GM23338 (cell line): Measurements from ENCODE around the gene FMO1. TPM values are rescaled to one million over a fixed set of nuclear protein-coding genes. Genes with fewer than 3 reads are reported as not detected.
A peak's percentile ranks its signal among the peaks of the same experiment; 100 is the strongest.
"Not testable (repeated sequence)": the region's sequence is repeated elsewhere in the genome, so short reads cannot be mapped to it uniquely, and the experiment has no call there.

Source experiments
- ATAC-seq: fragments of 200-7000 bp; cut with Tn5 transposase; 3 replicates; pipeline ENCODE4 v1.9.1; 2020
- DNase-seq: peaks from one replicate; pipeline ENCODE4 v3.0.0-alpha.2; 2015; ENCODE audit warnings: low spot score
- H2AFZ ChIP-seq: fragments of 200-600 bp; sonication (generic); 2 replicates; pipeline ENCODE4 v1.8.0; 2016; ENCODE audit warnings: antibody characterized with exemption, mild to moderate bottlenecking, moderate library complexity
- H3F3A ChIP-seq: fragments of 200-600 bp; sonication (generic); replicated peaks from 2 replicates; pipeline ENCODE4 v1.8.0; 2017; ENCODE audit warnings: antibody characterized with exemption, mixed run types, low read depth
- H3K27ac ChIP-seq: fragments of 200-600 bp; sonication (generic); 2 replicates; pipeline ENCODE4 v1.6.1; 2016; ENCODE audit warnings: low read depth
- H3K27me3 ChIP-seq: fragments of 200-600 bp; sonication (generic); 2 replicates; pipeline ENCODE4 v1.8.0; 2016; ENCODE audit warnings: mild to moderate bottlenecking, mixed run types, moderate library complexity; ENCODE audit not compliant: insufficient read depth
- H3K36me3 ChIP-seq: fragments of 200-600 bp; sonication (generic); 2 replicates; pipeline ENCODE4 v1.8.0; 2016; ENCODE audit warnings: mild to moderate bottlenecking; ENCODE audit not compliant: insufficient read depth
- H3K4me1 ChIP-seq: fragments of 200-600 bp; sonication (generic); 2 replicates; pipeline ENCODE4 v1.8.0; 2016; ENCODE audit warnings: mild to moderate bottlenecking, moderate library complexity; ENCODE audit not compliant: insufficient read depth
- H3K4me2 ChIP-seq: fragments of 200-600 bp; sonication (generic); 2 replicates; pipeline ENCODE4 v1.7.1; 2017; ENCODE audit warnings: mixed run types
- H3K4me3 ChIP-seq: fragments of 200-600 bp; sonication (generic); 2 replicates; pipeline ENCODE4 v1.6.1; 2016; ENCODE audit warnings: mixed run types
- H3K79me2 ChIP-seq: fragments of 200-600 bp; sonication (generic); replicated peaks from 2 replicates; pipeline ENCODE4 v1.8.0; 2017; ENCODE audit warnings: mild to moderate bottlenecking; ENCODE audit not compliant: insufficient read depth
- H3K9me2 ChIP-seq: fragments of 200-600 bp; sonication (generic); 2 replicates; pipeline ENCODE4 v1.8.0; 2017; ENCODE audit not compliant: insufficient read depth
- H4K20me1 ChIP-seq: fragments of 200-600 bp; sonication (generic); replicated peaks from 2 replicates; pipeline ENCODE4 v1.8.0; 2017; ENCODE audit warnings: mild to moderate bottlenecking; ENCODE audit not compliant: insufficient read depth
- H3K27ac Mint-ChIP-seq: 2 replicates; pipeline ENCODE4 v1.8.0; 2020; ENCODE audit warnings: inconsistent platforms, mild to moderate bottlenecking, moderate library complexity, mixed read lengths
- H3K27me3 Mint-ChIP-seq: 3 replicates; pipeline ENCODE4 v1.8.0; 2022; ENCODE audit warnings: low read depth, mild to moderate bottlenecking, moderate library complexity, mixed read lengths, inconsistent platforms; ENCODE audit not compliant: insufficient read depth, poor library complexity
- H3K36me3 Mint-ChIP-seq: 3 replicates; pipeline ENCODE4 v1.8.0; 2021; ENCODE audit warnings: low read depth, mild to moderate bottlenecking, inconsistent platforms, moderate library complexity, mixed read lengths
- H3K4me1 Mint-ChIP-seq: 3 replicates; pipeline ENCODE4 v1.8.0; 2020; ENCODE audit warnings: mild to moderate bottlenecking, inconsistent platforms, mixed read lengths
- H3K4me3 Mint-ChIP-seq: 3 replicates; pipeline ENCODE4 v1.8.0; 2021; ENCODE audit warnings: moderate library complexity, mild to moderate bottlenecking, inconsistent platforms, mixed read lengths
- H3K9me3 Mint-ChIP-seq: 3 replicates; pipeline ENCODE4 v1.8.0; 2020; ENCODE audit warnings: moderate library complexity, mild to moderate bottlenecking, inconsistent platforms, mixed read lengths
- EZH2 ChIP-seq: fragments of 200-600 bp; sonication (generic); IDR thresholded peaks from one replicate; pipeline ENCODE4 v1.8.0; 2017; ENCODE audit warnings: antibody characterized with exemption, mild to moderate bottlenecking, low read depth; ENCODE audit not compliant: unreplicated experiment
- NANOG ChIP-seq: IDR thresholded peaks from 2 replicates; pipeline ENCODE4 v1.6.1; 2016; ENCODE audit warnings: antibody characterized with exemption, borderline replicate concordance
- ZNF462 ChIP-seq: fragments of 250-450 bp; sonication (Bioruptor Pico); IDR thresholded peaks from 2 replicates; pipeline ENCODE4 v1.5.0; 2020; ENCODE audit warnings: mild to moderate bottlenecking, moderate library complexity
- polyA plus RNA-seq: library from polyadenylated mRNA; unstranded; fragments of >200 nt; fragmentation: Nextera tagmentation; extraction: Ambion mirVana; gene quantifications from 2 replicates; pipeline ENCODE4 v1.2.1, GENCODE V29; 2016
- total RNA-seq: library from RNA; depleted of rRNA; stranded (reverse); fragments of >200 nt; shearing (Covaris generic); gene quantifications from 2 replicates; pipeline ENCODE4 v1.2.3, GENCODE V29; 2014

Gene FMO1
- total and polyA plus RNA-seq, 2 experiments from 2014 or later, result 0.19 TPM; not detected in 1

GRCh38 chr1:171222936-171223335 lies 25.4 kb upstream of the FMO1 start:
- ATAC-seq (no peak), DNase-seq (peak; percentile 57)
- no peaks in the 10 kb centered on the region for H3K36me3 ChIP-seq
- no peaks in the 10 kb centered on the region for H3K27me3 ChIP-seq
- Mint-ChIP-seq H3K36me3 (peaks cover 10% of the 10 kb centered on the region; the same call in 2 of the 3 replicates), H3K4me1 (peaks cover 51% of the 10 kb centered on the region), H3K4me3 (0 out of 3 replicates have a peak overlapping the region, but pooled peaks have one; percentile 2), H3K9me3 (peaks cover 17% of the 10 kb centered on the region), H3K27ac (peak overlapping the region; percentile 71; the same call in 1 of the 2 replicates), H3K27me3 (peaks cover 2% of the 10 kb centered on the region)
- no peaks in the 10 kb centered on the region for H3K9me2 ChIP-seq
- H3K4me3 ChIP-seq, result no peak overlapping the region
- peaks cover 45% of the 10 kb centered on the region for H3K4me1 ChIP-seq
- no peak overlapping the region for H2AFZ ChIP-seq
- H3F3A ChIP-seq, result no peaks in the 10 kb centered on the region
- H4K20me1 ChIP-seq, result no peaks in the 10 kb centered on the region
- H3K27ac ChIP-seq, result no peak overlapping the region
- TF ChIP-seq ZNF462 (CRISPR knock-in tag), result no peak; the same call in 1 of the 2 replicates
- no peak for TF ChIP-seq EZH2
- TF ChIP-seq NANOG, result 0 out of 2 replicates have a peak, but pooled peaks have one; percentile 43
- peak overlapping the region; percentile 69 for H3K4me2 ChIP-seq
- H3K79me2 ChIP-seq, result no peaks in the 10 kb centered on the region

GRCh38 chr1:171224257-171224656 lies 24.0 kb upstream of the FMO1 start:
- not testable (repeated sequence) for H3K4me2 ChIP-seq, H3K27me3 Mint-ChIP-seq, H3K4me3 ChIP-seq, H3K27ac Mint-ChIP-seq, H3K4me3 Mint-ChIP-seq, H2AFZ ChIP-seq, H3F3A ChIP-seq, H4K20me1 ChIP-seq, H3K79me2 ChIP-seq, H3K36me3 ChIP-seq, H3K9me2 ChIP-seq, H3K27ac ChIP-seq, DNase-seq, ATAC-seq, H3K27me3 ChIP-seq, H3K9me3 Mint-ChIP-seq, H3K36me3 Mint-ChIP-seq
- H3K4me1 ChIP-seq, result peaks cover 35% of the 10 kb centered on the region
- H3K4me1 Mint-ChIP-seq, result peaks cover 42% of the 10 kb centered on the region
